Common myeloid progenitor, CD34-positive (primary cell): ENCODE measurements around the gene ATOX1.

Experiments
- CTCF ChIA-PET: fragments of 350-600 bp; sonication (Branson Sonifier 250); formaldehyde crosslinking; loops from one replicate; lab custom pipeline; 2021; ENCODE audit warnings: antibody characterized with exemption; lab: Charles Lee
- POLR2A ChIA-PET: fragments of 350-600 bp; sonication (Branson Sonifier 250); formaldehyde crosslinking; loops from one replicate; lab custom pipeline; 2021; ENCODE audit warnings: antibody characterized with exemption; lab: Charles Lee
- DNase-seq, 3 donors: peaks; one replicate each; pipeline versions ENCODE4 v3.0.0 to v3.0.0-alpha.2; 2013
- H3K27ac ChIP-seq, 2 experiments: 1 replicate in 1 of 2; 2 replicates in 1 of 2; pipeline ENCODE4 v1.7.0; 2013; ENCODE audit warnings: inconsistent platforms in 2 of 2, low read length in 2 of 2, mild to moderate bottlenecking in 2 of 2, low read depth in 1 of 2, moderate library complexity in 1 of 2; ENCODE audit not compliant: severe bottlenecking in 2 of 2, insufficient read depth in 1 of 2, poor library complexity in 1 of 2
- H3K27me3 ChIP-seq, 5 experiments: replicated peaks in 2 of 5; 1 replicate in 3 of 5; 2 replicates in 2 of 5; pipeline versions ENCODE4 v1.6.1 to v1.7.0; 2013; ENCODE audit warnings: low read length in 4 of 5, mild to moderate bottlenecking in 2 of 5, moderate library complexity in 2 of 5, inconsistent platforms in 1 of 5; ENCODE audit not compliant: insufficient read depth in 5 of 5, control insufficient read depth in 4 of 5
- H3K36me3 ChIP-seq, 4 experiments: 1 replicate in 2 of 4; 2 replicates in 2 of 4; pipeline versions ENCODE4 v1.6.1 to v1.7.0; 2013; ENCODE audit warnings: low read length in 3 of 4, control low read depth in 1 of 4, mild to moderate bottlenecking in 1 of 4; ENCODE audit not compliant: control insufficient read depth in 4 of 4, insufficient read depth in 4 of 4
- H3K4me1 ChIP-seq, 4 experiments: 1 replicate in 3 of 4; 2 replicates in 1 of 4; pipeline versions ENCODE4 v1.6.1 to v1.7.1; 2013; ENCODE audit warnings: low read length in 3 of 4, mild to moderate bottlenecking in 3 of 4, control low read depth in 1 of 4, inconsistent platforms in 1 of 4, moderate library complexity in 1 of 4; ENCODE audit not compliant: control insufficient read depth in 4 of 4, insufficient read depth in 4 of 4; ENCODE audit errors: control extremely low read depth in 1 of 4
- H3K4me3 ChIP-seq, 7 experiments: 1 replicate in 4 of 7; 2 replicates in 3 of 7; pipeline versions ENCODE4 v1.5.1 to v1.7.0; 2013; ENCODE audit warnings: mild to moderate bottlenecking in 7 of 7, low read length in 6 of 7, moderate library complexity in 6 of 7, inconsistent platforms in 2 of 7, low read depth in 2 of 7, control low read depth in 1 of 7; ENCODE audit not compliant: insufficient read depth in 4 of 7, control insufficient read depth in 1 of 7; ENCODE audit errors: extremely low read depth in 1 of 7
- H3K9me3 ChIP-seq, 5 experiments: 1 replicate in 4 of 5; 2 replicates in 1 of 5; pipeline versions ENCODE4 v1.6.1 to v1.7.1; 2013; ENCODE audit warnings: low read length in 4 of 5, mild to moderate bottlenecking in 2 of 5, inconsistent platforms in 1 of 5, low read depth in 1 of 5, moderate library complexity in 1 of 5; ENCODE audit not compliant: control insufficient read depth in 4 of 5, insufficient read depth in 2 of 5; ENCODE audit errors: control extremely low read depth in 1 of 5
- WGBS: methylation state at CpG from one replicate; pipeline ENCODE4 v1.1.5; 2013; ENCODE audit not compliant: insufficient coverage; 5-methylcytosine and 5-hydroxymethylcytosine counted together

Gene ATOX1

DNA sequence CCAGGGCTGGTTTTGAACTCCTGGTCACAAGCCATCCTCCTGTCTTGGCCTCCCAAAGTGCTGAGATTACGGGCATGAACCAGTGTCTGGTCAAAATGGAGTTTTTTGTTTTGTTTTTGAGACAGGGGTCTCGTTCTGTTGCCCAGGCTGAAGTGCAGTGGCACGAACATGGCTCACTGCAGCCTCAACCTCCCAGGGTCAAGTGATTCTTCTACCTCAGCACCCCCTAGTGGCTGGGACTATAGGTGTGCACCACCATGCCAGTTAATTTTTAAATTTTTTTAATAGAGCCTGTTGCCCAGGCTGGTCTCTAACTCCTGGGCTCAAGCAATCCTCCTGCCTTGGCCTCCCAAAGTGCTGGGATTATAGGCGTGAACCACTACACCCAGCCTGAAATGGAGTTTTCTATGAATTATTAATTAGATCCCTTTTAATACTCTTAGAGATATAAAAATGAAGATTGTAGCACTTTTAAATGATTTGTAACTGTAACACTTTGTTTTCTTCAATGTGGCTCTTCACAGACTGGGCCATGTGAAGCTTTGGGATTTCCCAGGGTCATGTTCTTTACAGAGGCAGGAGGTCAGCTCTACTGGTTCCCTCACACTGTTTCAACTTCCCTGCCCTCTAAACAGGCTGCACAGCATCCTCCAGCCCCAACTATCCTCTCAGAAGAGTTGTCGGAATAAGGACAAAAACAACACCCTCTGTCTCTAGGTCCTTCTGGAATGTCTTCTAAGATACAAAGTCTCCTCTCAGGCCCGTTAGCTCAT is 39.0 kb downstream of the ATOX1 start:
- Histone ChIP-seq H3K4me1 (peaks cover 6 to 18% (median 10%) of the 10 kb centered on the region in 4 experiments), H3K9me3 (no peaks in the 10 kb centered on the region), H3K36me3 (no peaks in the 10 kb centered on the region), H3K27ac (no peak overlapping the region), H3K27me3 (no peaks in the 10 kb centered on the region), H3K4me3 (no peak overlapping the region)
- DNase-seq, result peak; percentile 19 to 50 (median 39)
- ChIA-PET POLR2A (no interaction called here), CTCF (interaction anchor here (0.8 to 9.2 kb wide), 14 partner anchors 10 to 67 kb away, joined by 3 to 113 read pairs (median 4); no protein-coding TSS in a partner anchor)
- WGBS, result 100% methylated on average over 4 of the region's 6 CpGs

GRCh38 chr5:151718646-151719045 is 39.8 kb downstream of the ATOX1 start:
- Histone ChIP-seq H3K4me1 (peaks cover 6 to 18% (median 10%) of the 10 kb centered on the region in 4 experiments), H3K27ac (no peak overlapping the region), H3K4me3 (no peak overlapping the region), H3K27me3 (no peaks in the 10 kb centered on the region), H3K9me3 (no peaks in the 10 kb centered on the region), H3K36me3 (no peaks in the 10 kb centered on the region)
- DNase-seq, result no peak
- POLR2A ChIA-PET, result no interaction called here
- WGBS, result 97% methylated on average over 3 of the region's 3 CpGs
- CTCF ChIA-PET, result interaction anchor here (0.9 to 9.2 kb wide), 7 partner anchors 20 to 57 kb away, joined by 3 to 113 read pairs (median 4); no protein-coding TSS in a partner anchor

GRCh38 chr5:151718153-151718552 is 40.3 kb downstream of the ATOX1 start:
- H3K4me1 ChIP-seq, result peaks cover 6 to 18% (median 10%) of the 10 kb centered on the region in 4 experiments
- H3K9me3 ChIP-seq, result no peaks in the 10 kb centered on the region
- 100% methylated on average over 1 of the region's 2 CpGs for WGBS
- no peak for DNase-seq
- POLR2A ChIA-PET, result no interaction called here
- H3K27me3 ChIP-seq, result no peaks in the 10 kb centered on the region
- no peak overlapping the region for H3K4me3 ChIP-seq
- no peak overlapping the region for H3K27ac ChIP-seq
- CTCF ChIA-PET, result interaction anchor here (0.9 to 9.2 kb wide), 7 partner anchors 19 to 57 kb away, joined by 3 to 113 read pairs (median 4); no protein-coding TSS in a partner anchor
- H3K36me3 ChIP-seq, result no peaks in the 10 kb centered on the region

DNA sequence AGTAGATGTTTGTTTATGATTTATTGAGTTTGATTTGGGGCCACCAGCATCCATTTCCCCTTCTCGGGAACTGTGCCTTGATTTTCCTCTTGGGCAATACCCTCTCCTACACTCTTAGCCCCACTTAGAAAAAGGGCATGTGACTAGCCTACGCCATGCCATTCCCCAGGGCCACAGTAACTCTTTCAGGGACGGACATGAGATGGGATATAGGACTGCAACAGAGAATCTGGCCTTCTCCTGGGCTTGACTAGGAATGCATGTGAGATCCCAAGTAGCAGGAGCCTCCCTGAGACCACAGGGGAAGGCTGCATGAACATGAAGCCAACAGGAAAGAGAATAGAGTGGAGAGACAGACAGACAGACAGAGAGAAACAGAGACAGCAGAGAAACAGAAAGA is 41.0 kb downstream of the ATOX1 start:
- ChIA-PET POLR2A (no interaction called here), CTCF (interaction anchor here (1.2 to 9.2 kb wide), 3 partner anchors 22 to 56 kb away, joined by 3 to 113 read pairs (median 13); no protein-coding TSS in a partner anchor)

GRCh38 chr5:151709109-151709735 is 49.2 kb downstream of the ATOX1 start:
- H3K27me3 ChIP-seq, result no peaks in the 10 kb centered on the region
- no peak overlapping the region for H3K27ac ChIP-seq
- H3K4me3 ChIP-seq, result no peak overlapping the region
- no peak for DNase-seq
- H3K4me1 ChIP-seq, result peaks cover 0 to 3% (median 0%) of the 10 kb centered on the region in 4 experiments
- WGBS, result 89% methylated on average over 13 of the region's 13 CpGs
- CTCF ChIA-PET, result interaction anchor here (0.9 to 2.4 kb wide), 6 partner anchors 10 to 31 kb away, joined by 3 to 12 read pairs (median 5); no protein-coding TSS in a partner anchor
- no peaks in the 10 kb centered on the region for H3K9me3 ChIP-seq
- POLR2A ChIA-PET, result no interaction called here
- H3K36me3 ChIP-seq, result no peaks in the 10 kb centered on the region

More for the DNA sequence above, 41.0 kb downstream of the ATOX1 start:
- Histone ChIP-seq H3K27me3 (no peaks in the 10 kb centered on the region), H3K9me3 (no peaks in the 10 kb centered on the region), H3K27ac (no peak overlapping the region), H3K4me3 (no peak overlapping the region), H3K36me3 (no peaks in the 10 kb centered on the region), H3K4me1 (peaks cover 6 to 16% (median 8%) of the 10 kb centered on the region in 4 experiments)
- WGBS, result 100% methylated on average over 2 of the region's 3 CpGs
- no peak for DNase-seq

DNA sequence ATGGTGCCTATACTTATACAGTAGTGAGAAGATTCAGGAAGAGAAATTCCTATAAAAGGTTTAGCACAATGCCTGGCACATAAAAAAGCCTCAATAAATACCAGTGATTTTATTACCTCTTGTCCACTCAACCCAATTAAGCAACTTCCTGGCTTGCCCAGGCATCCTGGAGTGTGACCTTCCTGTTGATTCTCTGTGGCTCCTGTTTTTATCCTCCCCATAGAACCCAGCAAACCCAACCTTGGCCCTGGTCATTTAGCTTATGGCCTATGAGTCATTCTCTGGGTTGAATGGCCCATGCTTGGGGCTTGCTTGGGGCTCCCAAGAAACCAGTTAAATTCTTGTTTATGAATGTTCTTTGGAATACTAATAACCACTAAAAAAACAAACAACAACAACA is 50.3 kb downstream of the ATOX1 start:
- CTCF ChIA-PET, result interaction anchor here (0.9 to 2.4 kb wide), 6 partner anchors 9 to 56 kb away, joined by 3 to 12 read pairs (median 5); no protein-coding TSS in a partner anchor
- POLR2A ChIA-PET, result no interaction called here
- no peak for DNase-seq
- no peaks in the 10 kb centered on the region for H3K9me3 ChIP-seq
- peaks cover 0 to 3% (median 0%) of the 10 kb centered on the region in 4 experiments for H3K4me1 ChIP-seq
- no peak overlapping the region for H3K4me3 ChIP-seq
- H3K27ac ChIP-seq, result no peak overlapping the region
- H3K36me3 ChIP-seq, result no peaks in the 10 kb centered on the region
- H3K27me3 ChIP-seq, result no peaks in the 10 kb centered on the region
